ENCODE measurements around the gene APOB.

DNA sequence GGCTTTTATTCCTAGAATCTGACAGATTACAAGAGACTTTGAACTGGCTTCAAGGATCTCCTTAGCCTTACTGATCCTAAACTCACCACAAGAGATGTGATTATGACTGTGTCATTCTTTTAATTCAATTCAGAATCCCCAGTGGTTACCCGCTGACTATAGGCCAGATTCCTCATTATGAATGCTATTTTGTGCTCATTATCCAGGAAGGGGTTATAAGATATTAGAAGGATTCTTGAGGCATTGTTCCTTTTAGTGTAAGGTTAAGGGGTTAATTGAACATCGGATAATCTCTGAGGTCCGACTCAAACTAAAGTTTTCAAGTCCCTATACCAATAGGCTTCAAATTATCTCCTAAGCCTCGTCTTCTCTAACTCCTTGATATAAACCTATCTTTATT, 40.5 kb upstream of the APOB start:
- TF ChIP-seq, protein P1, sequence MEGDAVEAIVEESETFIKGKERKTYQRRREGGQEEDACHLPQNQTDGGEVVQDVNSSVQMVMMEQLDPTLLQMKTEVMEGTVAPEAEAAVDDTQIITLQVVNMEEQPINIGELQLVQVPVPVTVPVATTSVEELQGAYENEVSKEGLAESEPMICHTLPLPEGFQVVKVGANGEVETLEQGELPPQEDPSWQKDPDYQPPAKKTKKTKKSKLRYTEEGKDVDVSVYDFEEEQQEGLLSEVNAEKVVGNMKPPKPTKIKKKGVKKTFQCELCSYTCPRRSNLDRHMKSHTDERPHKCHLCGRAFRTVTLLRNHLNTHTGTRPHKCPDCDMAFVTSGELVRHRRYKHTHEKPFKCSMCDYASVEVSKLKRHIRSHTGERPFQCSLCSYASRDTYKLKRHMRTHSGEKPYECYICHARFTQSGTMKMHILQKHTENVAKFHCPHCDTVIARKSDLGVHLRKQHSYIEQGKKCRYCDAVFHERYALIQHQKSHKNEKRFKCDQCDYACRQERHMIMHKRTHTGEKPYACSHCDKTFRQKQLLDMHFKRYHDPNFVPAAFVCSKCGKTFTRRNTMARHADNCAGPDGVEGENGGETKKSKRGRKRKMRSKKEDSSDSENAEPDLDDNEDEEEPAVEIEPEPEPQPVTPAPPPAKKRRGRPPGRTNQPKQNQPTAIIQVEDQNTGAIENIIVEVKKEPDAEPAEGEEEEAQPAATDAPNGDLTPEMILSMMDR (IDR thresholded peaks at IDR 0.05; ENCODE audit: low read length) = no peak
- TF ChIP-seq EZH2 (IDR thresholded peaks at IDR 0.05; ENCODE audit: borderline replicate concordance, low read length) = no peak

Data from OCI-LY1 (cell line).